ENCODE data around the gene SLC6A12. TPM values are rescaled to one million over a fixed set of nuclear protein-coding genes. Genes with fewer than 3 reads are reported as not detected.

SLC6A12 gene
- total RNA-seq, 1 donor: not detected

GRCh38 chr12:202081-202731, 11.8 kb downstream of the SLC6A12 start:
- H3K4me3 ChIP-seq (ENCODE audit: low read depth, low read length): no peak overlapping the region
- DNase-seq (ENCODE audit: low read depth): no peak
- TF ChIP-seq, protein P1, sequence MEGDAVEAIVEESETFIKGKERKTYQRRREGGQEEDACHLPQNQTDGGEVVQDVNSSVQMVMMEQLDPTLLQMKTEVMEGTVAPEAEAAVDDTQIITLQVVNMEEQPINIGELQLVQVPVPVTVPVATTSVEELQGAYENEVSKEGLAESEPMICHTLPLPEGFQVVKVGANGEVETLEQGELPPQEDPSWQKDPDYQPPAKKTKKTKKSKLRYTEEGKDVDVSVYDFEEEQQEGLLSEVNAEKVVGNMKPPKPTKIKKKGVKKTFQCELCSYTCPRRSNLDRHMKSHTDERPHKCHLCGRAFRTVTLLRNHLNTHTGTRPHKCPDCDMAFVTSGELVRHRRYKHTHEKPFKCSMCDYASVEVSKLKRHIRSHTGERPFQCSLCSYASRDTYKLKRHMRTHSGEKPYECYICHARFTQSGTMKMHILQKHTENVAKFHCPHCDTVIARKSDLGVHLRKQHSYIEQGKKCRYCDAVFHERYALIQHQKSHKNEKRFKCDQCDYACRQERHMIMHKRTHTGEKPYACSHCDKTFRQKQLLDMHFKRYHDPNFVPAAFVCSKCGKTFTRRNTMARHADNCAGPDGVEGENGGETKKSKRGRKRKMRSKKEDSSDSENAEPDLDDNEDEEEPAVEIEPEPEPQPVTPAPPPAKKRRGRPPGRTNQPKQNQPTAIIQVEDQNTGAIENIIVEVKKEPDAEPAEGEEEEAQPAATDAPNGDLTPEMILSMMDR (IDR thresholded peaks at IDR 0.05; ENCODE audit: insufficient read depth, low read length): no peak

- no peak for DNase-seq (ENCODE audit: low read depth)
- TF ChIP-seq, protein P1 (IDR thresholded peaks at IDR 0.05; ENCODE audit: insufficient read depth, low read length): no peak
- H3K4me3 ChIP-seq (ENCODE audit: low read depth, low read length): no peak overlapping the region
Measured at GRCh38 chr12:201361-201760, 12.6 kb downstream of the SLC6A12 start.

- TF ChIP-seq, protein P1 (IDR thresholded peaks at IDR 0.05; ENCODE audit: insufficient read depth, low read length): no peak
- H3K4me3 ChIP-seq (ENCODE audit: low read depth, low read length): no peak overlapping the region
- no peak for DNase-seq (ENCODE audit: low read depth)
Measured at GRCh38 chr12:198705-199104, 15.3 kb downstream of the SLC6A12 start.

DNA sequence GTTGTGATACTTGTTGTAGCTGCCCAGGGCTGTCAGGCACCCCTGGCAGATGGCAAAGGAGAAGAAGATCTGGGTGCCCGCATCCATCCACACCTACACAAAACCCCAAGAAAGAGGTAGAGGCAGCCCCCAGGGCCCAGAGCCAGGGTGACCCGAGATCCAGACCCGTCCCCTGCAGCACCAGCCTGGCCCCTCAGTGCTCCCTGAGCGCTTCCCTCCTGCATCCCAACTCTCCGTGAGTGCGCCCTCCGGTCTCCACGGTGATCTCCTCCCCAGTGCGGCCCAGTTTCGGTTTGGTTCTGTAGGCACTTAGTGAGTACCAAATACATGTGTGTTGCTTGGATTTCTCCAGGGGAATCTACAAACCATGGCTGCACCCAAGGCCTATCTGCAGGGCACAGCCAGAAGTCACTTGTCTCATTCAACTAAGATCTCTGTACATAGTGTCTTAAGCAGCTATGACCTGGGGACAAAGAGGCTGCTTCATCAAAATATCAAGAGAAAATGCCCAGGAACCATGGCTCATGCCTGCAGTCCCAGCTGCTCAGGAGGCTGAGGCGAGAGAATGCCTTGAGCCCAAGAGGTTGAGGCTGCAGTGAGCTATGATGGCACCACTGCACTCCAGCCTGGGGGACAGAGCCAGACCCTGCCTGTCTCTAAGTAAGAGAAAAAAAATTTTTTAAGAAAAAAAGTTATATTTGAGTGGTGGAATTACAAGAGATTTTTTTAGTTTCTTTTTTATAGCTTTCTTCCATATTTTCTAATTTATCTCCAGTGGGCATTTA, 15.9 kb downstream of the SLC6A12 start:
- H3K4me3 ChIP-seq (ENCODE audit: low read depth, low read length): no peak overlapping the region
- TF ChIP-seq, protein P1 (IDR thresholded peaks at IDR 0.05; ENCODE audit: insufficient read depth, low read length): no peak

DNA sequence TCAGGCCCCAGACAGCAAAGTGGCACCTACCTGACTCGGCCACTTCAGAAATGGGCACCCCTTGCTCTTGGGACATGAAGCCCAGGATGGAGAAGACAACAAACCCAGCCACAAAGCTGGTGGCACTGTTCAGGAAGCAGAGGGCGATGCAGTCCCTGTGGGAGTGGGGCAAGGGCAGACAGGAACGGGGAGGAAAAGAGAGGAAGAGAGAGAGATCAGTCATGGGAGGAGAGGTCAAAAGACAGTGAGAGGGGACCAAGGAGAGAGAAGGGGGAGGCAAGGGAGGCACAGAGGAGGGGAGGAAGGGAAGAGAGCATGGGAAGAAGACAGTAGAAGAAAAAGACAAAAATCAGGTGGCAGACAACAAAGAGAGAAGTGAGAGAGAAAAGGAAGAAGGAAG, 16.6 kb downstream of the SLC6A12 start:
- DNase-seq (ENCODE audit: low read depth): no peak
- H3K4me3 ChIP-seq (ENCODE audit: low read depth, low read length): no peak overlapping the region
- TF ChIP-seq, protein P1 (IDR thresholded peaks at IDR 0.05; ENCODE audit: insufficient read depth, low read length): no peak

More for the DNA sequence above, 15.9 kb downstream of the SLC6A12 start:
- no peak for DNase-seq (ENCODE audit: low read depth)

DNA sequence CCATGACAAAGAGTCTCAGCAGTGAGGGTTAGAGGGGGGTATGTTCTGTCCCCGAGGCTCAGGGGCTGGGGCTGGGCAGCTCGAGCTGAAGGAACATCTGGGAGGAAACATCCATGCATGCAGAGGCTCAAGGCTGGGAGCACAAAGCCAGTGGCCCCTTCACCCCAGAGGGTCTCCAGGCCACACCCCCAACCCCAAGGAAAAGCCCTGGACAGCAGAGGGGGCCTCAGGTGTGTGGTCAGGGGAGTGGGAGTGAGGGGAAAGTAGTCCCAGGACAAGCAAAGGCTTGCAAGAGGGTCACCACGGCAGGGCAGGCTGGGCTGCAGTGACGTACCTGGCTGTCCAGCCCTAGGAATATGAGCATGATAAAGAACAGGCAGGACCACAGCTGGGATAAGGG, 17.5 kb downstream of the SLC6A12 start:
- TF ChIP-seq, protein P1 (IDR thresholded peaks at IDR 0.05; ENCODE audit: insufficient read depth, low read length): no peak
- no peak overlapping the region for H3K4me3 ChIP-seq (ENCODE audit: low read depth, low read length)
- no peak for DNase-seq (ENCODE audit: low read depth)
